DMS79 treated with DMSO at 0.1 percent for 48 hours (cell line): Measurements from ENCODE around the gene INSM2.

Experiments
- DNase-seq: peaks from one replicate; lab custom pipeline; 2025; lab: John Stamatoyannopoulos, UW

The INSM2 gene

DNA sequence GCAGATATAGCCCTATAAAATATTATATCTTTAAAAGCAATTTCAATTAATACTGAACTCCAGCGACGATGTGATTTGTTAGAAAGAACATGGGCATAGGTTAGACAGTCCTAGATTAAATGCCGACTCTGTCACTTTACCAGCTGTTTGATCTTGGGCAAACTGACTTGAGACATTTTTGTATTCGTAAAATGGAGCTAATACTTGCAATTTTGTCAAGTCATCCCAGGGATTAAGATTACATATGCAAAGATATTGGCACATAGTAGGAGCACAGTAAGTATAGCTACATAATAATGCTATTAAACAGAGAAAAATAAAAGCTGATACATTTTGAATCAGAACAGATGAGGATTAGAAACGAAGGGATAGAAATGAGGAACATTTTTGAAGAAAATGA lies 9.0 kb downstream of the INSM2 start:
- no peak for DNase-seq

DNA sequence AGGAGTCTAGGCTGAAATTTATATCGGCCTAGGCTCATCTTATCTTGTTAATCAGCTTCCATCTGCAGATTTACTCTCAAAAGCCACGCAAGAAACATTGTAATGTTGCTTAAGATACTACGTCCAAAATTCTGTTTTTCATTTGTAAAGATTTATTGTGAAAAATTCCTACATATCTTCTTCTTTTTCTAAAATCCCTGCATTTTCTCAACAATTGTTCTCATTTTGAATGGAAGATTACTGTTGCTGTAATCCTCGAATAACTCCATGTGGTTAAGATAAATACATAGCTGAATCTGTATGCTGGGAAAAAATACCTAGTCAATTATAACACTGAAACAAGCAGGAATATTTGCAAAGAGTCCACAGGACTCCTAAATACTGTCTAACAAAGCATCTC lies 15.6 kb downstream of the INSM2 start:
- DNase-seq, result no peak

DNA sequence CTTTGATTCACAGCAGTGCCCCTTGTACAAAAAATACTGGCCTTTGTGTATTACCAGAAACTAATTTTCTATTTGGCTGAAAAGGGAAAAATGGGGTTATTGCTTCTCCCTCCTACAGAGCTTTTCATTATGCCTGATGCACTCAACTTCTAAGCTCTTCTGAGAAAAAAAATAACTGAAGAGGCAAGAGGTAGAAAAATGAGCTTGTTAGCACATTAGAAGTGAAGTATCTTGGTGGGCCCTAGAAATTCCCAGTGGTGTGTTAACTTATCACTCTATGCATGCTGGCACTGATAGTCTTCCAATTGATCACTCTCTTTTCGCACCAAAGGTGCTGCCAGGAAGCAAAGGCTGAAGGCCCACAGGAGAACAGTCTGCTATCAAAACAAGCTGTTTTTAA lies 17.1 kb downstream of the INSM2 start:
- DNase-seq, result no peak

- DNase-seq, result no peak
Observed at GRCh38 chr14:35553808-35554207, 19.8 kb downstream of the INSM2 start.

DNA sequence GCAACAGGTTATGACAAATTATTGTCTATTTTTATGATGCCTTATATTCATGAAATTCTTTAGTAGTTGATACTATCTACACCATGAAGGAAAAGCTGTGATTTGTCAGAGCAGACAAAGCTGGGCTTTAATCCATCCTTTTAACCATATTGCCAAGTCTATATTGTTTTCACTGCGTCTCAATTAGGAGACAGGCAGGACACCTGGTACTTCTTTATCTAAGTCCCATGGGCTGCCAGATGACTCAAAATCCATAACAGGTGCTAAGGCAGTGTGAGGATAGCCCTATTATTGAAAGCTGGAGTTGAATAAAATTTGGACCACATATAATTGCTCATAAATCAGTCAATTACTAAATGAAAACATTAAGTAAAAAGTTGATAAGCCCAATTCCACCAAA lies 22.6 kb downstream of the INSM2 start:
- DNase-seq, result no peak

DNA sequence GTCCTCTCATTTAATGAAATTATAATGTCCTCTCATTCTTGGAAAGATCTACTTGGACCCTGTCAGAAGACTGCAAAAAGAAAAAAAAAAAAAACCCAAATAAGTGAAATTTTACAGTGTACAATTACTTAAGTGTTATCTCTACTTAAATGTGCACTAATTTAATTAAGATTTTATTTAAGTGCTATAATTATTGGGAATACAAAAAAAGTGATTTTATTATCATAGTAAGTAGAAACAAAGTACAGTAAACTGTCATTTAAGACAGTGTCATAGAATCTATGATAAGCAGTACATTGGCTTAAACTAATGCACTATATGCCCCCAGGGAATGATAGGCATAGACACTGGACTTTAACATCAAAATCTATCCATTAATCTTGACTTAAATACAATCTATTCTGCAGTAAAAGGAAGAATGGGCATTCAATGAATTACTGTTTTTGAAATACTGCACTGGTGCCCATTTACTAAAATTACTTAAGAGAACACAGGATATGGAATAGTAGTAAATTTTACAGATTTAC lies 23.3 kb downstream of the INSM2 start:
- no peak for DNase-seq

DNA sequence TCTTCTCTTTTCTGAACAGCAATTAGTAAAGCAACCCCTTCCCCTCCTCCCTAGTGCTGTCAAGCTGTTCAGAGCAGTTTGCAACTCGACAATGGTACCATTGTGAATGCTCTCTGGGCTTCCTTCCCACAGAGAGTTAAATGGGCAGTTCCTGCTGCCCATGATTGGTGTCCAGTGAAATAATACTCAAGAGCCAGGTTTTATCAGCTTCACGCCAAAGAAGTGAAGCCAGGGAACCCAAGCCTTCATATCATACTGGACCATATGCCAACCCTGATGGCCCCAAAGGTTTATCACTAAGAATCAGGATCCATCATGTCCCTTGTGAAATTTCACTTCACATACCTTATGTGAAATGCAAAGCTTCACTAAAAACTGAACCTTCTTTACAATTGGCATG lies 24.7 kb downstream of the INSM2 start:
- DNase-seq, result no peak

DNA sequence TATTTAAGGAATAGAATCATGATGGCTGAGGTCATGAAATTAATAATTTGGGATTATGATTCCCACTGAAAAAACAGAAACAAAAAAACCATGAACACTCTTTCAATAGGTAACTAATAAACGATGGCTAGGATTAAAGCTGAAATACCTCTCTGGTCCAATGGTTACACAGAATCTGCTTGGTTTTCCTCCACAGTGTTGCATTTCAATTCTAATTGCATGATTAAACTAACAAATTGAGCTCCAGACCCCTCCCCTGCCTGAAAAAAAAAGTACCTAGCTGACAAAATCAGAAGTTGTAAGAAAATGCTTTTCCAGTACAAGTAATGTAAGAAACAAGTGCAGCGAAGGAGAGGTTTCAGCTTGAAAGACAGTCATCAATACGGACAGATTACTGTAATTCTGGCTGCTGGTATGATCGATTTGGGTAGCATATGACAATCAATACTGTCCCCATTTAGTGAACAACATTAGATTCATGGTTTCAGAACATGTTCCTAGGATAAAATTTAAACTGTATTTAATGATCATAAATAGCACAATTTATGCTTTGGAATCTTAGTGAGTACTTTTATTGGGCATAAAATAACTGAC lies 32.0 kb downstream of the INSM2 start:
- no peak for DNase-seq

DNA sequence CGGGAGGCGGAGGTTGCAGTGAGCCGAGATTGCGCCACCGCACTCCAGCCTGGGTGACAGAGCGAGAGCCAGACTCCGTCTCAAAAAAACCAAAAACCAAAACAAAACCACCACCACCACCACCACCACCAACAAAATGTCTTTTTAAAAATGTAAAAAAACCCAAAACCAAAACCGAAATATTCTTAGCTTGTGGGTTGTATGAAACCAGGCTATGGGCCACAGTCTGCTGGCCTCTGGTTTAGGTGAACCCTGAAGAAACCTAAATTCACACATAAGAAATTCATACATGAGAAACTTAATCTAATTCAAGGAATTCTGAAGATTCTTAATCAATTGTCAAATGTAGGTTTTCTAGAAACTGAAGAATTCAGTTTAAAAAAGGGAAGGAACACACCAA lies 37.6 kb downstream of the INSM2 start:
- DNase-seq, result no peak

DNA sequence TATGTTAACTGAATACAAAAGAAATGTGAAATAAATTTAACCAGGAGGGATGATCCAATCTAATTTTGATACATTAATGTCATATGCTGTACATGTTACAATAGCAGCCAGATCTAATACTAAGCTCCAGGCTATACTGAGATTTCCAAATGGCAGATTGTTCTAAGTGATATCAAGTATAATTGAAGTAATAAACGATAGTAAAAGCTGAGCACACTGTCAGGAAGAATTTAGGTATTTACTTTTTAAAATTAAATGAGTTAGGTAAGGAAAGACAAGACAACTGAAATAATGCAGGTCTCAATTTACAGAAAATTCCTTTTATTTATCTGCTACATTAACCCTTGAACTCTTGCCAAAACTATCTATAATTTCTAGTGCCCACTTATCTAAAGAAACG lies 39.9 kb downstream of the INSM2 start:
- no peak for DNase-seq

DNA sequence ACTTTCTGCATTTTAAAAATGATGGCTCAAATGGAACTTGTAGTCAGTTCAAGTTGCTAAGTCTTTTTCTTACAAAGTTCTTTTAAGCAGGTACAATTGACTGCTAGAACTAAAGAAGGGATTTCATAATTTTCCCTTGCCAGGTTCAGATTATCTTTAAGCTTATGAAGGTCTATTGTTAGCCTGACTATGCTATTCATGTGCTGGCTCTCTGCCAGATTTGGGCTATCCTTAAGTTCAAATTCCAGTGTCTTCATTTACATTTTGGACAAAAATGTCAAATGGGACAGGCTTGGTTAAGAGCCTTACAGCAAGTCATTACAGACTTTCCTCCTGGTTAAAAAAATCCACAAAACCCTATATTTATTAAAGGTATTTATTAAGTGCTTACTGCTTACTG lies 42.3 kb downstream of the INSM2 start:
- no peak for DNase-seq

- no peak for DNase-seq
Observed at GRCh38 chr14:35576856-35577255, 42.9 kb downstream of the INSM2 start.

- no peak for DNase-seq
Observed at GRCh38 chr14:35578135-35578534, 44.2 kb downstream of the INSM2 start.

GRCh38 chr14:35578639-35579038 lies 44.7 kb downstream of the INSM2 start:
- DNase-seq, result no peak
